HG02678 (cell line): ENCODE measurements around the gene PADI6.
"Not testable (repeated sequence)": the region's sequence is repeated elsewhere in the genome, so short reads cannot be mapped to it uniquely, and the experiment has no call there.

Source experiments
- ATAC-seq: cut with Tn5 transposase; IDR thresholded peaks from one replicate; pipeline ENCODE4 v1.9.1; 2021; ENCODE audit warnings: mild to moderate bottlenecking, moderate library complexity; ENCODE audit not compliant: unreplicated experiment

Gene PADI6

GRCh38 chr1:17371896-17372295 is at the start of gene PADI6:
TSS of gene PADI6 (plus strand) at chr1:17372196. CDS start at chr1:17372246, 50 bp downstream.
- no peak for ATAC-seq

GRCh38 chr1:17328855-17329254 is 43.1 kb upstream of the PADI6 start:
- ATAC-seq: no peak

DNA sequence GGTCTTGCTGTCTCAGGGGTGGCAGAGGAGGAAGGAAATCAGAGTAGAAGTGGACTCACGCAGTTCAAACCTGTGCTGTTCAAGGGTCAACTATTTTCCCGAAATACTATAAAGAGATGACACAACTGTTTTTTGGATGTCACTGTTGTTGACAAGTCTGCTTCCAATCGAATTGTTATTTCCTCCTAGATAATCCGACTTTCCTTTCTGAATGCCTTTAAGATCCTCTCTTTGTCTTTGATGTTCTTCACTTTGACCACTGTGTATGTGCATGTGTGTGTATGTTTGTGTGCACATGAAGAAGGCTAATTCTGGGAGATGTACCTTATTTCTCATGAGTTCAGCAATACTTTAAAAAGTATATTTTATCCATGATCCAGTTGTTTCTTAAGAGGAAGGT is 42.4 kb upstream of the PADI6 start:
- ATAC-seq: no peak

DNA sequence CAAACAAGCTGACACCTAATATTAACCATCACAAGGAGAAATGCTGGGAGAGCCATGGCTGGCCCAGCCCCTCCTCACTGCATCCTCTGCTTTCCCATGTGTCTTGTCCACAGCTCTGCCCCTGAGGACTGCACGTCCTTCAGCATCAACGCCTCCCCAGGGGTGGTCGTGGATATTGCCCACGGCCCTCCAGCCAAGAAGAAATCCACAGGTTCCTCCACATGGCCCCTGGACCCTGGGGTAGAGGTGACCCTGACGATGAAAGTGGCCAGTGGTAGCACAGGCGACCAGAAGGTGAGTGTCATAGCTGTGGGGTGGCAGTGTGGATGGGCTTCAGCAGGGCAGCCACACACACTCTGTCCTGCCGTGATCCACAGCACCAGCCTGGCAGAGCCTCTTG is 41.1 kb upstream of the PADI6 start:
- no peak for ATAC-seq

DNA sequence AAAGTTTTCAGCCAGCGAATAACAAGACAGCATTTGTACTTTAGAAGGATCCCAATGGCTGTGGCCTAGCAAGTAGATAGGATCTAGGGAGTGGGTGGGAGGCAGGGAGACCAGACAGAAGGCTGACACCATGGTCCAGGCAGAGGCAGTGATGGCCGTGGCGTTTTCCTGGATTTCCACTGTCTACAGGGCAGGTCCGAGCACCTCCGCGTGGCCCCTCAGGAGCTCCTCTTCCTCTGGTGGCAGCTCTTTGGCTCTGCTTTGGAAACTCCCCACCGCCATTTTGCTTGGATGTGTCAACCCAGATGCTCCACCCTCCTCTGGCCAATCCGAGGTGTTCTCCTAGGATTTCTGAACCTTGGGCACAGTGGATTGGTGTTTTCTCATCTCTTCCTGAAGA is 38.9 kb upstream of the PADI6 start:
- no peak for ATAC-seq

DNA sequence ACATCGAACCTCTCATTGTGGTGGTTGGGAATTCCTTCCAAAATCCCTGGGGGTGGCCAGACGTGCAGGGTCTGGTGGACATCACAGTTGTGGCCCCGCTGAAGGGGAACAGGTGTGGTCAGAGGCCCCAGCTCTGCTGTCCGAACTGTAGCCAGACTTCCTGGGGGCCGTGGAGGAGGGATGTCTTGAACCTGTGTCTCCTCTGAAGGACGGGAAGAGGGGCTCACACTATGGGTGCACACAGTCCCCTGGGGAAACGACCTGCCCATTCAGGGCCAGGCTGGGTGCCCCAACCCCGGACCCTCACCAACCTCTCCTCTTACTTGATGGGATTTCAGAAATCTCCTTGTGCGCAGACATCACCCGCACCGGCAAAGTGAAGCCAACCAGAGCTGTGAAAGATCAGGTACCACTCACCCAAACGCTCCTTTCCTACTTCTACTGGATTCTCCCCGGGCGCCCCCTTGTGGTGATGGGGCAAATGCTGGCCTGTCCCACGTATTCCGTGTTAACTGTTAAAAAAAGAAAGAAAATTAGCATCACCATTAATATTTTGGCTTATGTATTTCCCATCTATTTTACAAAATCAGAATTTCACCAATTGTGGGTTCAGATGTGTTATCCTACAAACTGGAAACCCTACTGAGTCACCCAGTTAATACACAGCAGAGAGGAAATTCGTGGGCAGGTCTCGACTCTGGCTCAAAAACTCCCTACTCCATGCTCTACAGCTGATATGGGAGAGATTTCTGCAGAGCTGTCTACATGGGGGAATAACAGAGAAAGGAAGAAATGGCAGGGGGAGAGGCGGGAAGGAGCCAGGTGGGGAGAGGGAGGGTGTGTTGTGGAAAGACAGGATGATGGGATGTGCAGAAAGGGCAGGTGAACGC is 35.9 kb upstream of the PADI6 start:
- ATAC-seq: no peak

DNA sequence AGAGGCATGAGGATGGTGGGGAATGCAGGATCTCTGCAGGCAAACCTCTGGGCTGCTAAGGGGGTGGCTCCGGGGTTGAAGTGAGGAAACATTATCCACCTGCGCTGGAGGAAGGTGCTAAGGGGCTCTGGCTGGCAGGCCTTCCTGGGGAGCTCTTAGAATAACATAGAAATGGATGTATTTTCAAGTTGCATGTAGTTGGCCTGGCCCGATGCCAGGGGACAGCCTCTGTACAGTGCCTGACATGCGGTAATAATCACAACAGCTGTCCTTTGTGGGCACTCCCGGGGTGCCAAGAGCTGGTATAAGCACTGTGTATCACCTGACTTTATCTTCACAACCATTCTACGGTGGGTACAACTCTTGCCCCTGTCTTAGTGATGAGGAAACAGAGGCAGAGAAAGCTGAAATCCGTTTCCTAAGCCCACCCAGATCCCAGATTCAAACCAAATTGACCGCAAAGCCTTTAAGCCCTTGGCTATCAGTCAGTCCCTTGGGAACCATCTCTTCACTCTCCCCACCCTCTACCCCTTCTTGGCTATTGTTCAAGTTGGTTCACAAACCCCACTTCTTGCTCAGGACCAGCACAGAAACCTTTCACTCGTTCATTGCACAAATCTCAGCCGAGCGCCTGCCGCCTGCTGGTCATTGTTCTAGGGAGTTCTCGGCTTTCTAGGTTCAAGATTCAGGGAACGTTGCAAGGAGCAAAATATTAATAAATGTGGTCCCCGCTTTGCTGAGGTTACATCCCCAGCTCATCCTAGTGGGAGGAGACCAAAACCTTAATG is 33.1 kb upstream of the PADI6 start:
- ATAC-seq: no peak

- ATAC-seq: no peak
Observed at GRCh38 chr1:17339521-17339920, 32.5 kb upstream of the PADI6 start.

DNA sequence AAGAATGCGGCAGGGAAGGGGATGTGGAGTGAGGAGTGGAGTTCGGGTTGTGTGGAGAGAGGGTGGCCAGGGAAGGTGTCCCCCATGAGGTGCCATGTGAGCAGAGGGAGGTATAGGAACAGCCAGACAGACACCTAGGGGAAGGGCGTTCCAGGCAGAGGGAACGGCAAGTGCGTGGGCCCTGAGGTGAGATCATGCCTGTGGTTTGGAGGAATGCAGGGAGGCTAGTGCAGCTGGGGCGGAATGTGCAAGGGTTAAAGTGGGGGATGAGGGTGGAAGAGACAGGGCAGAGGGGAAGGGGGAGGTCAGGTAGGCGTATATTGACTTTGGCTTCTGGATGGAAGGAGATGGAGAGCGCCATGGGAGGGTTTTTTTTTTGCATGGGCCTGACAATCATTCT is 31.6 kb upstream of the PADI6 start:
- no peak for ATAC-seq

- ATAC-seq: no peak
Observed at GRCh38 chr1:17342014-17342441, 30.0 kb upstream of the PADI6 start.

DNA sequence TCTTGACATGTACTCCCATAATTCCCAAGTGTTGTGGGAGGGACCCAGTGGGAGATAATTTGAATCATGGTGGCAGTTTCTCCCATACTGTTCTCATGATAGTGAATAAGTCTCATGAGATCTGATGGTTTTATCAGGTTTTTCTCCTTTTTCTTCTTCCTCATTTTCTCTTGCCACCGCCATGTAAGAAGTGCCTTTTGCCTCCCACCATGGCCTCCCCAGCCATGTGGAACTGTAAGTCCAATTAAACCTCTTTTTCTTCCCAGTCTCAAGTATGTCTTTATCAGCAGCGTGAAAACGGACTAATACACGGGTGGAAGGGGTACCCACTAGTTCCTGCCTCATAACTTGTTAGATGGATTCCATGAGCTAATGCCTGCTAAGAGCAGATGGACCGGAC is 26.5 kb upstream of the PADI6 start:
- not testable (repeated sequence) for ATAC-seq

GRCh38 chr1:17346046-17346789 is 25.8 kb upstream of the PADI6 start:
- ATAC-seq: no peak

GRCh38 chr1:17347769-17348592 is 24.0 kb upstream of the PADI6 start:
- ATAC-seq: no peak

- ATAC-seq: no peak
Observed at GRCh38 chr1:17348593-17349234, 23.3 kb upstream of the PADI6 start.

GRCh38 chr1:17350083-17350482 is 21.9 kb upstream of the PADI6 start:
- no peak for ATAC-seq

DNA sequence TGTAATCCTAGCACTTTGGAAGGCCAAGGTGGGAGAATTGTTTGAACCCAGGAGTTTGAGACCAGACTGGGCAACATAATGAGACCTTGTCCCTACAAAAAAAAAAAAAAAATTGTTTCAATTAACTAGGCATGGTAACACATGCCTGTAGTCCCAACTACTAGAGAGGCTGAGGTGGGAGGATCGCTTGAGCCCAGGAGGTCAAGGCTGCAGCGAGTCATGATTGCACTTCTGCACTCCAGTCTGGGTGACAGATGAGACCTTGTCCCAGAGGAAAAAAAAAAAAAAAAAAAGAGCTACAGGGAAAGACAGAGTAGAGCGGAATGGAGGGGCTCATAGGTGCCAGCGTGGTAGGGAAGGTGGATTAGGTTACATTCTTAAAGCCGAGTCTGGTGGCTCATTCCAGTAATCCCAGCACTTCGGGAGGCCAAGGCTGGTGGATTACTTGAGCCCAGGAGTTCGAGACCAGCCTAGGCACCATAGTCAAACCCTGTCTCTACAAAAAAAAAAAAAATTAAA is 21.0 kb upstream of the PADI6 start:
- no peak for ATAC-seq

DNA sequence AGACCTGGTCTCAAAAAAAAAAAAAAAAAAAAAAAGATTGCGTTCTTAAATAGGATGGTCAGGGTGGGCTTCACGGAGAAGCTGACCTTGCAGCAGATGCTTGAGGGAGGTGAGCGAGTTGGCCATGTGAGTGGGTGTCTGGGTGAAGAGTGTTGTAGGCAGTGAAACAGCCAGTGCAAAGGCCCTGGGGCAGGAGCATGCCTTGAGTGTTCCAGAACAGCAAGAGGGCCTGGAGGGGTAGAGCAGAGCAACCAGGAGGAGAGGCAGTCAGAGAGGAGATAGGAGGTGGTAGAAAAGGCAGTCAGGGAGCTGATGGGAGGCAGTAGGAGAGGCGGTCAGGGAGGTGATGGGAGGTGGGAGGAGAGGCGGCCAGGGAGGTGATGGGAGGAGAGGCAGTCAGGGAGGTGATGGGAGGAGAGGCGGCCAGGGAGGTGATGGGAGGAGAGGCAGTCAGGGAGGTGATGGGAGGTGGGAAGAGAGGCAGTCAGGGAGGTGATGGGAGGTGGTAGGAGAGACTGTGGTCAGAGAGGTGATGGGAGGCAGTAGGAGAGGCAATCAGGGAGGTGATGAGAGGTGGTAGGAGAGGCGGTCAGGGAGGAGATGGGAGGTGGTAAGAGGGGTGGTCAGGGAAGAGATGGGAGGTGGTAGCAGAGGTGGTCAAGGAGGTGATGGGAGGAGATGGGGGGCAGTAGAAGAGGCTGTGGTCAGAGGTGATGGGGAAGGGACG is 20.2 kb upstream of the PADI6 start:
- no peak for ATAC-seq

DNA sequence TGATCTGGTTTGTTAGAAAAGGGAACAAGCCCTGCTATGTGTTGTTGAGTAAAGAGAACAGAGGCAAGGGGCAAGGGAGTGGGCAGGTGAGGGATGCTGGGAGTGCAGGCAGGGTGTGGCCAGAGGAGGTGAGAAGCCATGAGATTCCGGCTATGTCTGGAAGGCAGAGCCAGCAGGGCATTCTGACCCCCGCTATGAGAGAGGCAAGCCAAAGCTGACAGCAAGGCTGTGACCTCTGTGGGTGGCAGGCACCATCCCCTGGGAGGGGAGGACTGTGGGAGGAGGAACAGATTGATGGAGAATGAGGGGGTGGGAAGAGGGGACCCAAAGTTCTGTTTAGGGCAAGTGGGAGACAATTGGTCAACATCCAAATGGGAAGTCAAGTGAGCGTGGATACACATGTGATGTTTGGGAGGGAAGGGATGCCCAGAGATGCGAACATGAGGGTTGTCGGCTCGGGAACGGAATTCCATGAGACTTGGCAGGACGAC is 19.5 kb upstream of the PADI6 start:
- ATAC-seq: no peak

- ATAC-seq: no peak
Observed at GRCh38 chr1:17355898-17356297, 16.1 kb upstream of the PADI6 start.
